GM21381 (cell line): ENCODE results near the gene ELOVL2.

Source experiments
- ATAC-seq: cut with Tn5 transposase; IDR thresholded peaks from one replicate; pipeline ENCODE4 v1.9.1; 2021; ENCODE audit warnings: mild to moderate bottlenecking, moderate library complexity; ENCODE audit not compliant: unreplicated experiment

Gene ELOVL2

DNA sequence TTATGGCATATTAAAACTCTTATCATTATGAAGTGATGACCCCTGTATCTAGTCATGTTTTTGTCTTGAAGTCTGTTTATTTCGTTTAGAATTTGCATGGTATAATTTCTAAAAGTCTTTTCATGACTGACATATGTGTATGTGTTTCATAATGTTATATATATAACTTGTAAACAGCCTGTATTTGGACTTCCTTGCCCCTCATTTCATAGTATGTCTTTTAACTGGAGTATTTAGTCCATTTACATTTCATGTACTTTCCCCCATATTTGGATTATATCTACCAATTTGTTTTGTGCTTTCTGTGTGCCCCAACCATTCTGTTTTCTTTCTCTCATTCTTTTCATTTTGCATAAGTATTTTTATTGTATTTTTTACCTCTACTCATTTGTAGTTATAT lies 98.3 kb downstream of the ELOVL2 start:
- ATAC-seq, result no peak

GRCh38 chr6:10939840-10940239 lies 104.3 kb downstream of the ELOVL2 start:
- ATAC-seq, result no peak

DNA sequence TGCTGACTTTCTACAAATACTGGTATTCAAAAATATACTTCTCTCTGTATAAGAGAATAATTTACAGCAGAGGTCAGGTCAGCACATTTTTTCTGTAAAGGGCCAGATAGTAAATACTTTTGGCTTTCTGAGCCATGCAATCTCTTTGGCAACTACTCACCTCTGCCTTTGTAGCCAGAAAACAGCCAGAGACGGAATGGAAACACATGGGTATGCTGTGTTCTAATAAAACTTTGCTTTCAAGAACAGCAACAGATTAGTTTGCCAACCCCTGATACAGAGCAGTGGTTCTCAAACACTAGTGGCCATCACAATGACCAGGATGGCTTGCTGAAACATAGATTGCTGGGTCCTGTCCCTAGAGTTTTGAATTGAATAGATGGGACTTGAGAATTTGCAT lies 111.0 kb downstream of the ELOVL2 start:
- no peak for ATAC-seq
